NCI-H774 (cell line): ENCODE results near the gene ECE1.
"Not testable (repeated sequence)": the region's sequence is repeated elsewhere in the genome, so short reads cannot be mapped to it uniquely, and the experiment has no call there.

Experiments
- DNase-seq: peaks from one replicate; lab custom pipeline; 2025; lab: John Stamatoyannopoulos, UW

Gene ECE1

DNA sequence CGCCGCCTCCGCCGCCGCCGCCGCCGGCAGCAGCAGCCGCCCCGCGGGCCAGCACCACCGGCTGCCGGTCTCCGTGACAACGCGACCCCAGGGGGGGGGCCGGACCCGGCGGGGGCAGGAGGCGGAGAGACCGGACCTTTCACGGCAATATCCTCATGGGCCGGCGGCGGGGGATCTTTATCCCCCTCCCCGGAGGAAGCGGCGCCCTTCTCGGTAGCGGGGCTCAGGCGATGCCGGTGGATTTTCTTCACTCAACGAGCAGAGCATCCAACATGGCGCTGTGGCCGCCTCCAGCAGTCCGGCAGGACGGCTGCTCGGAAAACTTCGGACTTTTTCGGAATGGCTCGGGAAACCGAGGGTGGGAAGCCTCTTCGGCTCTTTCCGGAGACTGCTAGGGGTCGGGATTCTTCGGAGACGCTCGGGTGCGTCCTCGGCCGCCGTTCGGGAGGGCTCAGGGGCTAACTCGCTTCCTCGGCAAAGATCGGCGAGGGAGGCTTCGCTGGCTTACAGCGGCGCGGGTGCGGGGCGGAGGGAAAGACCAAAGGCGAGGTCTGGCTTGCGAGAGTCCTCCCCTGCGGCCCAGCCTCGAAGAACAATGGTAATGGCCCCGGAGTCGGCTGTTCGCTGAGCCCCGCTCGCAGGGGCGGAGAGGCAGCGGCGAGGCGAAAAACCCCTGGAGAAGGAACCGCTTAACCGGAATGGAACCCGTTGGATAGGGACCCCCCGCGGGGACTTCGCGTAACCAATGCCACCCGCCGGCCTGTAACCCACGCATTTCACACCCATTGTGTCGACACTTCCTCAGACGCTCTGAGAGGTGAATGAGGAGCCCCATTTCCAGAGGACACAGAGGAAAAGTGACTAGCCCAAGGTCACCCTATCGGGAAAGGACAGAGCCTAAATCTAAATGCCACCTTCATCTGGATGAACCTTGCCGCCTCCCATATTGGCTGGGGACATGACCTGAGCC is 113.4 kb downstream of the ECE1 start, which contains the start of gene EIF4G3:
Gene EIF4G3, minus strand, starts transcription at position 312 of the 970 bp plus-strand sequence. CDS start 174,155 bp downstream, outside the sequence.
- DNase-seq: peak; percentile 88

DNA sequence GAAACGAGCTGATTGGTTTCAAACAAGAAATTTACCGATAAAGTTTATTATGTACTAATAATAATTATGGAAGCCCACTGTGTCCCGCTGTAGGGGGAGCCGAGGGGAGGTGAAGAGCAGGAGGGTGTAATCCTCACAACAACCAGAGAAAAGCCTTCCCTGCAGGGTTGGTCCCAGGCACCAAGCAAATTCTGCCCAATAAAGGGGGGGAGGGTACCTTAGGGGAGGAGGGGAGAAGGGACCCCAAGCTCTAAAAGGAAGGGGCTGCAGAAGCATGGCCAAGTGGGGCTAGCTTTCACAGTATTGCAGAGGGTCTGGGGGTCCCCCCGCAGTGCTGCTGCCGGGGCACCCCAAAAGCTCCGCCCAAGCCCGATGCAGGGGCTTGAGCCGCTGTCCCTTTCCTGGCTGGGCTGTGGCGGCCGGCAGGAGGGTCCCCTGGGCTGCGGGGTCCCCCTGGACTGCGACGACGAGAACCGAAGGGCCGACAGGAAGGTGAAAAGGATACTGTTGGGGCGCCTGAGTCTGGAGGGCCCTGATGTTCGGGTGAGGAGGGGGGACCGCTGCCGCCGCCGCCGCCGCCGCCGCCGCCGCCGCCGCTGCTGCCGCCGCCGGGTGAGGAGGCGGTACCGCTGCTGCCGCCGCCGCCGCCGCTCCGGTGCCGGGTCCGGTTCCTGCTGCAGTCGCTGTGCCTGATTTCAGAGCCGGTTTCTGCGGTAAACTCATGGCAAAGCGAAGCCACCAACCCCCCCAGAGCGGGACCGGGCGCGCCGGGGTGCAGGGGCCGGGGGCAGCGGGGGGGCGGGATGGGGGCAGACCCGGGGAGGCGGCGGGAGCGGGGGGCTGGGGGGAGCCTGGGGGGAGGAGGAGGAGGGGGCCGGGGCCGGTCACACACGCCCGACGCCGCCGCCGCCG is 114.3 kb downstream of the ECE1 start:
- no peak for DNase-seq

DNA sequence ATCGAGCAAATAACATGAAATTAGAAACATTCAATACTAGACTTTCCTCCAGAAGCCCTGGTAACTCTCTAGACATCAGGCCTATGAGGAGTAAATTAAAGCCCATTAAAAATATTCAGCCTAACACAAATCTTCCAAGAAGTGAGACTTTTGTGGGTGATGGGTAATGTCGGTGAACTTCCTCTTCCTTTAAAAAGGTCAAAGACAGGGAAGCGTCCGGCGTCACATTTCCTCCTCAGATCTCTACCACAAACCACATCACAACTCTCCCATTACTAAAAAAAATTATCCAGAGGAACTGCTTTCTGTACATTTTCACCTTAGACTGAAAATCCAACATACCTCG is 115.0 kb downstream of the ECE1 start:
- DNase-seq: no peak

GRCh38 chr1:21174654-21175323 is 115.5 kb downstream of the ECE1 start:
- DNase-seq: no peak

GRCh38 chr1:21174230-21174629 is 116.0 kb downstream of the ECE1 start:
- DNase-seq: no peak

DNA sequence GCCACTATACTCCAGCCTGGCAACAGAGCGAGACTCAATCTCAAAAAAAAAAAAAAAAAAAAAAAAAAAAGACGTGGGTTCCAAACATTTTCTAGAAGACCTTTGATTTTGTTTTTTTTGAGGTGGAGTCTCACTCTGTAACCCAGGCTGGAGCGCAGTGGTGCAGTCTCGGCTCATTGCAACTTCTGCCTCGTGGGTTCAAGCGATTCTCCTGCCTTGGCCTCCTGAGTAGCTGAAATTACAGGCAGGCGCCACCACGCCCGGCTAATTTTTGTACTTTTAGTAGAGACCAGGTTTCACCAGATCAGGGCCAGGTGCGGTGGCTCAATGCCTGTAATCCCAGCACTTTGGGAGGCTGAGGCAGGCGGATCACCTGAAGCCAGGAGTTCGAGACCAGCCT is 117.2 kb downstream of the ECE1 start:
- DNase-seq: not testable (repeated sequence)

DNA sequence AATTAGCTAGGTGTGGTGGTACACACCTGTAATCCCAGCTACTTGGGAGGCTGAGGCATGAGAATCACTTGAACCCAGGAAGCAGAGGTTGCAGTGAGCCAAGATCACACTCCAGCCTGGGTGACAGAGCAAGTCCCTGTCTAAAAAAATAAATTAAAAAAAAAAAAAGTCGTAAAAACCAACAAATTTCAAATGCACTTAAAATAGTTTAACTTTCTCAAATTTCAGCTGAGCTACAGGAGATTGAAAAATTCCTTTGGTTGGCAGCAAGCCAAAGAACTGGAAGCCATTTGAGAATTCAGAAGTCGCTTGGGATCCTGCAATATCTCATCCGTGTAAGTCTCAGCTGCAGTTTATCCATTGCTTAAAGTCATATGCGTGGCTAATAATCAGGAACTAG is 119.4 kb downstream of the ECE1 start:
- DNase-seq: not testable (repeated sequence)

GRCh38 chr1:21168444-21168843 is 121.8 kb downstream of the ECE1 start:
- DNase-seq: no peak
